Transverse colon (tissue), 4 donors: ENCODE results near the gene EEFSEC.

ENCODE experiments used
- CTCF ChIP-seq, 5 experiments: fragments of 200-600 bp in 3 of 5; fragments of 450-650 bp in 2 of 5; sonication (generic) in 3 of 5; IDR thresholded peaks; 1 replicate in 2 of 5; 2 replicates in 3 of 5; pipeline ENCODE4 v1.5.1; 2016 to 2017; ENCODE audit warnings: antibody characterized with exemption in 5 of 5, inconsistent platforms in 3 of 5, mild to moderate bottlenecking in 2 of 5, moderate library complexity in 1 of 5
- EP300 ChIP-seq: sonication (generic); formaldehyde crosslinking; IDR thresholded peaks from one replicate; pipeline ENCODE4 v1.6.1; 2017; ENCODE audit warnings: antibody characterized with exemption, low read depth
- POLR2A ChIP-seq: fragments of 450-650 bp; IDR thresholded peaks from one replicate; pipeline ENCODE4 v1.6.1; 2016; ENCODE audit warnings: antibody characterized with exemption, mild to moderate bottlenecking, moderate library complexity
- POLR2AphosphoS5 ChIP-seq, 3 donors: sonication (generic); formaldehyde crosslinking; IDR thresholded peaks; one replicate each; pipeline ENCODE4 v1.6.1; 2016; ENCODE audit warnings: antibody characterized with exemption in 3 of 3

GRCh38 chr3:128367761-128368160 lies 214.5 kb downstream of the EEFSEC start:
- no peak for TF ChIP-seq CTCF (IDR thresholded peaks at IDR 0.05)
- no peak for TF ChIP-seq POLR2A
- no peak for TF ChIP-seq EP300
- no peak for TF ChIP-seq POLR2AphosphoS5 (IDR thresholded peaks at IDR 0.05)
